ELF-1 (cell line): ENCODE results near the gene COL11A2.
"Not testable (repeated sequence)": the region's sequence is repeated elsewhere in the genome, so short reads cannot be mapped to it uniquely, and the experiment has no call there.

Experiments used
- DNase-seq: peaks from one replicate; pipeline ENCODE4 v3.0.0-alpha.2; 2016; ENCODE audit warnings: low read depth, low spot score

COL11A2 gene

DNA sequence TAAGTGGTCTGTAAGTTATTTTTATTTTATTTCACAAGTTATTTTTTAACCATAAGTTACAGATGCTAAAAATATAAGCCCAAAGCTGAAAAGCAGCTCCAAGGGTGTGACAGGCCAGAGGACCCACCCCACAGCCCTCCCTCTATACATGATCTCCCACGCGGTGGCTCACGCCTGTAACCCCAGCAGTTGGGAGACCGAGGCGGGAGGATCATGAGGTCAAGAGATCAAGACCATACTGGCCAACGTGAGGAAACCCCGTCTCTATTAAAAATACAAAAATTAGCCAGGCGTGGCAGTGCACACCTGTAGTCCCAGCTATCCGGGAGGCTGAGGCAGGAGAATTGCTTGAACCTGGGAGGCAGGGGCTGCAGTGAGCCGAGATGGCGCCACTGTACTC lies 32.2 kb downstream of the COL11A2 start:
- no peak for DNase-seq

DNA sequence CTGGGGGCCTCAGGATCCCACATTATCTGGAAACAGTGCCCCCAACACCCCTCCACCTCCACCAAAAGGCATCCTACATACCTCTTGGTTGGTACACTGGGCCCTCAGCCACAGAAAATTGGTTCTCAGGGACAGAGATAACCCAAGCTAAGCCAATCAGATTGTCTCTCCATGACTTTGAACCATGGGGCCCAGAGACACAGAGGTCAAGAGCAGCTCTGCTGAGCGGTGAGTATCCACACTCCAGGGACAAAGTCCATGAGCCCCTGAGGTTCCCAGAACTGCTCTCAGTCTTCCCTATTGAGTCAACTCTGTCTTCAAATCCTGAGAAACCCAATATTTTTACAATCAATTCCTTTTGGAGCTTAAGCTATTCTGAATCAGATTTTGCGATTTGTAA lies 35.3 kb downstream of the COL11A2 start:
- no peak for DNase-seq

DNA sequence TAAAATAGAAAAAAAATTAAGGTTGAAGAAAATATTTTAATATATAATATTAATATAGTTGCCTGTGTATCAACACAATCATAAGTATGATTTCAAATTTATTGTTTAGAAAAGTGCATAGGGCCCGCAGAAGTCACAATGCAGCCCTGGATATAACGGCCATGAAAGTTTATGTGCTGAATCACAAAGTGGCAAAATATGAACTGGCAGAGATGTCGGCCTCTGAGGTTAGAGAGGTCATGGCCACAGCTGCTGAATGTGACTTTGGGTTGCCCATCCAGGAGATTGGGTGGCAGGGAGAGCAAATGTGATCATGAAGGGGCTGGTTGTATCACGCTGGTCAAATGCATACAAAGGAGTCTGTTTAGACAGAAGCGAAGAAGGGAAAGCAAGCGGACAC lies 35.7 kb downstream of the COL11A2 start:
- DNase-seq: no peak

DNA sequence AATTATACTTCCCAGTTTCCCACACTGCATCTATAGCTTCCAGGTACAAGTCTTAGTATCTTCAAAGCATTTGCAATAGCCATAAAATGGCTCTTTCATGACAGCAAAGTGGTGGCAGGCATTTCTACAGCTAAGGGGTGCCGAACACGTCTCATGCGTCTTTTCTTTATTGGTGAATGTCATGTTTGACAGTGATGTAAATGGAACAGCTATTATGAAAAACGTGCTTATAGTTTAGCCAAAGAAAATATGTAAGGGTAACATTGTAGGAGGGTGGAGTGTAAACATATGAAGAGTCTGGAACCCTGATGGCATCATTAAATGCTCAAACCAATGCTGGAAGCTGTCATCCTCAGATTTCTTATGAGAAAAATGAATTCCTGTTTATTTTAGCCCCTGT lies 37.9 kb downstream of the COL11A2 start:
- no peak for DNase-seq

DNA sequence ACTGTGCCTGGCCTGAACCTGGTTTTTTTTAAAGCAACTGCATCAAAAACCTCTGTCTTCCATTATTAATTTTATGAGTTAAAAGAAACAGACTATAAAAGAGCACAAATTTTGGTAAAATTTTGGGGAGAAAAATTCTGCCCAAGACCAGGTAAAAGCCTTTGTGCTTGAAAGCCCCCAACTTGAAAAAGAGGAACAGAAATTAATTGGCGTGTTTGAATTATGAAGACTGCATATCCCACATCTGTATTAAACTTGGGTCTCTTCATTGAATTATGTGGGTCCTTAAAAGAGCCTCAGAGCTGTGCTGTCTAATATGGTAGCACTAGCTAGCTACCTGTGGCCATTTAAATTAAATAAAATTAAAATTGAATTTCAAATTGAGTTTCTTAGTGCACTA lies 41.2 kb downstream of the COL11A2 start:
- no peak for DNase-seq

DNA sequence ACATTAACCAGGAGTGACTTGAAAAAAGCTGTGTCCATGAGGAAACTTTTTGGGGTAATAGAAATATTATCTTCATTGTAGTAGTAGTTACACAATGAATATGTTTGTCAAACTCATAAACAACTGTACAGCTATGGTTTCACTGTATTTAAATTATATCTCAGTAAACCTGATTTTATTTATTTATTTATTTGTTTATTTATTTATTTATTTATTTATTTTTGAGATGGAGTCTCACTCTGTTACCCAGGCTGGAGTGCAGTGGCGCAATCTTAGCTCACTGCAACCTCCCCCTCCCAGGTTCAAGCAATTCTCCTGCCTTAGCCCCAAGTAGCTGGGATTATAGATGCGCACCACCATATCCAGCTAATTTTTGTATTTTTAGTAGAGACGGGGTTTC lies 41.7 kb downstream of the COL11A2 start:
- not testable (repeated sequence) for DNase-seq

DNA sequence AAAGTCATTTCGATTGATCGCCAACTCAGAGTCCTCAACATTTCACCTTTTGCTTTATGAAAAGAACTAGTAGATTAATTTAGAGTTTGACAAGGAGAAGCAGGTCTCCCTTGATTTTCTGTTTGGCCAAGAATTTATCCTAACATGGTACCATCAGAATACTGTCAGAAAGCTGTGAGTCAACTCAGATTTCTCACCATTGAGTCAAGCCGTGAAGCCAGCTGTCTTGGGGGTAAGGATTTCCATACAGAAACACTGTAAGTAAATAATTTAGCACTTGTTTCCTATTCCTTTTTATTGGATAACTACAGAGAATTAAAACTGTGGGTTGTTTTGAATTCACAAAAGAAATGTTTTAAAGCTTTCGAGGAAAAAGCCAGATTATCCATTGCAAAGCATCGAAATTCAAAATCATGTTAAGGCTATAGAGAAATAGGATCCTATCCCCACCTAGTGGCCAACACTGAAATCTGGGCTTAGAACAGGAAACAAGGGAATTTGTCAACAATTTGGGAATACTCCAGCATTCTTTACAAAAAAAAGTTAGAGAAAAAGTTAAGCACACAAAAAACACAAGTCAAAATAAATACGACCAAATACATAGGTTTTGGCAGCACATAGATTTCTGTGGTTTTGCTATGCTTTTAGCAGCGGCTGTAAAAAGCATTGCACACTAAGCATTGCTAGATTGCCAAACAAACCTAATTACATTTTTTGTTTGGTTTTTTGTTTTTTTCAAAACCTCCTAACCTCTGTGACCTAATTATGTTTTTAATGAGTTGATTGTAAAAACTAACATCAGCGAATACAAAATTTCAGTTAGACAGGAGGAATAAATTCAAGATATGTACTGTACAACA lies 44.2 kb downstream of the COL11A2 start:
- DNase-seq: no peak

DNA sequence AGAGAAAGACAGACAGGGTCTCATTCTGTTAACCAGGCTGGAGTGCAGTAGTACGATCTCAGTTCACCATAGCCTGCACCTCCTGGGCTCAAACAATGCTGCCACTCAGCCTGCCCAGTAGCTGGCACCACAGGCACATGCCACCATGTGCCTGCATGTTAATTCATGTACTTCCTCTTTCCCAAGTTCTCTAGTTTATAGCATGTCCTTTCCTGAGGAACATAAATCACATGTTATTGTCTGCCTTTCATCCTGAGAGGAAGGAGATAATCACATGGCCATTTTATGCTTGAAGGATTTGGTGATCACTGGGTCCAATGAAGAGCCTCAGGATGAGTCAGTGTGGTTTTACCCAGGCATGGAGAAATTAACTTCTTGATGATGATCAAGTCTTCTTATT lies 47.9 kb downstream of the COL11A2 start:
- DNase-seq: no peak

DNA sequence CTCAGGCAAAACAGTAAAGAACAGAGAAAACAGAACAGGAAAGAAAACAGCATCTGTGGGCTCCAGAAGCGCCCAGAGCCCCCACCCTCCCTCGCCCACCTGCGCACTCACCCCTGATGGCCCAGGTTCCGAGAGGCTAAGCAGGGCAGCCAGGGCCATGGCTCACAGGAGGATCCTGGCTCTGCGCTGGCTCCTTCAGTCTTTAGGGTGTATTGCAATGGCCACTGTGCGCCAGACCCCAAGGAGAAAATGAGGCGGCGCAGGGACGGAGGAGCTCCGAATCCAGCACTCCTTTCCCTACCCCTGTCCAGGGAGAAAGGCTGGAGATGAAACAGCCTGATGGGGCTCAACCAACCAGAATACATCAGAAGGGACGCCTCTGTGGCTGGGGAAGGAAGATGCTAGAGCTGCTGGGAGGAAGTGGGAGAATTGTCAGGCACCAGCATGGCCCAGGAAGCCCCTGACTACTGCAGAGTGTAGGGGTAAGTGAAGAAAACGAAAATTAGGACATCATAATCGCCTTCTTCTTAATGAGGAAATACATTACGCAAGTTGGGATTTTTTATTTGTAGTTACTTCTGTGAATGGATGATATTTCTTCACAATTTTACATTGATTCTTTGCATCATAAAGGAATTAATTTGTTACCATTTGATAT lies 49.0 kb downstream of the COL11A2 start:
- DNase-seq: no peak

DNA sequence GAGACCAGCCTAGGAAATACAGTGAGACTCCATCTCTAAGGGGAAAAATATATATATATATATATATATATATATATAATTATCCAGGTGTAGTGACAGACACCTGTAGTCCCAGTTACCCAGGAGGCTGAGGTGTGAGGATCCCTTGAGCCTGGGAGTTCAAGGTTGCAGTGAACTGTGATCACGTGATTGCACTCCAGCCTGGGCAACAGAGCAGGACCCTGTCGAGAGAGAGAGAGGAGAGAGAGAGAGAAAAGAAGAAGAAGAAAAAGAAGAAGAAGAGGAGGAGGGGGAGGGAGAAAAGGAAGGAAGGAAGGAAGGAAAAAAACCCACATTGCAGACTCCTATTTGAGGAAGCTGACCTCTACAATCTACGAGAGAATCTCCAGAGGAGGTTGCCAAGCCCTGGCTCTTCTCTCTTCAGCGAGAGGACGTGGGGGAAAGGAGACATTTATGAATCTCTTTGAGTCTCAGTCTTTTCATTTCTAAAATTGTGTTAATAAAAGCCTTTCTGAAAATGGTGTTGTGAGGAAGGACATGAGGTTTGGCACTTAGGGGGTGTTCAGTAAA lies 49.7 kb downstream of the COL11A2 start:
- DNase-seq: no peak

DNA sequence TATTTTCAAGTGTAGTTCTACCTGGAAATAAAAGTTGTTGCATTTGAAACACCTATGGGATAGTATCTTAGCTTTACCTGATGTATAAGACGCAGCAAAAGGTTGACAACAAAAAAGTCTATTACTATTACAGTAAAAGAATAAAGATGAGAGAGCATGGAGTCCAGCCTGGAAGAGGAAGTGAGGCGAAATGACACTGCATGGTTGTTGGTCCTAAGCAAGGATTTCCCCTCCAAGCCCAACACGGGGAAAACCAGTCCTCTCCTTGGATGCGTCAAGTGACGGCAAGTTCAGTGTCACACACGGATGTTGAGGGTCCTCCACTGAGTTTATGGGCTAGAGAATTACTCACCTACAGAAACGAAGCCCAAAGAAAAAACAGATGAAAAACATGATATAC lies 51.7 kb downstream of the COL11A2 start:
- no peak for DNase-seq

DNA sequence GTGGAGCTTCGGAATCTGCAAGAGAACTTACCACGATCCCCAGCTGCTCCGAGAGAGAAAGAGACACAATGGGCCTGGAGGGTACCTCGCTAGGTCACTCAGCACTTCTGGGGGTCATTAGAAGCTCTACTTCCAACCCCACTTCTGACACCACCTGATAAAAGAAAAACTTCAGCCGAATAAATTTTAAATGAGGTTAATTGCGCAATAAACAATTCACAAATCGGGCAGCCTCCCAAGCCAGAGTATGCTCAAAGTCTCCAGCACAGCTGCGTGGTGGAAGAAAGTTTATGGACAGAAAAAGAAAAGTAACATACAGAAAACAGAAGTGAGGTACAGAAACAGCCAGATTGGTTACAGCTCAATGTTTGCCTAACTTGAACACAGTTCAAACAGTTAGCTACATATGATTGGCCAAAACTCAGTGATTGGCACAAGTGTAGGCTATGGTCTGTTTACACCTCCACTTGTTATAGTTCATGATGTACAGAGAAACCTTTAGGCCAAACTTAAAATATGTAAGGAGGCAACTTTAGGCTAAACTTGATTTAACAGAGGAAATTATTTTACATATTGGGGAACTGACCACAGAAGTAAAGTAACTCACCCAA lies 52.6 kb downstream of the COL11A2 start:
- no peak for DNase-seq

DNA sequence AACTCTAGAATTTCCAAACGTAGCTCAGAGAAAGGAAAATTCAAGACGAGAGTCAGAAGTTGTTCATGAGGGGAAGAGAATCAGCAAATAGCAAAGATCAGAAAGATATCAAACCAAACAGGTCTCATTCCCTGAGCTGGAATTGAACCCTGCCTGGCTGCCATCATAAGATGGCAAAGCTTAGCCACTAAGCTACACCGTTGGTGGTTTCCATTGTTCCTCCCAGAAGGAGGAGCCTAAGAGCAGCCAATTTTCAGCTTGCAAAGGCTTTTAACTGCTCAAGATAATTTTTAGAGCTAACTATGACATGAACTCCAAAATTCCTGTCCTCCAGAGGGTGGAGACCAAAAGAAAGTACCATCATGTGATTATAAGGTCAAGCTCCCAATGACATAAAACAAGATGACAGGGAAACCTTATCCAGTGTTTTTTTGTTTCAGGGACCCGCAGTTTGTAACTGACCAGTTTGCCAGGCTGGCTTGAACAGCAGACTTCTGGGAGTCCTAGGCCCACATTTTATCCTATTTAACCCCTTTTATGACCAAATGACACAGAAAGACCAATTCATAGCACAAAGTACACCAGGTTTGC lies 55.9 kb downstream of the COL11A2 start:
- no peak for DNase-seq

DNA sequence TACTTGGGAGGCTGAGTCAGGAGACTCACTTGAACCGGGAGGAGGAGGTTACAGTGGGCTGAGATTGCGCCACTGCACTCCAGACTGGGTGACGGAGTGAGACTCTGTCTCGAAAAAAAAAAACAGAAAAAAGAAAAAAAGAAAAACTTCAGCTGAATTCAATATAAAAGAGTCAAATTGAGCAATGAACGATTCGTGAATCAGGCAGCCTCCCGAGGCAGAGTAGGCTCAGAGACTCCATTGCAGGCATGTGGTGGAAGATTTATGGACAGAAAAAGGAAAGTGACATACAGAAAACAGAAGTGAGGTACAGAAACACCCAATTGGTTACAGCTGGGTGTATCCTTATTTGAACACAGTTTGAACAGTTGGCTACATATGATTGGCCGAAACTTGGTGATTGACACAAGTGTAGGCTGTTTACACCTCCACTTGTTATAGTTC lies 60.2 kb downstream of the COL11A2 start:
- DNase-seq: no peak

DNA sequence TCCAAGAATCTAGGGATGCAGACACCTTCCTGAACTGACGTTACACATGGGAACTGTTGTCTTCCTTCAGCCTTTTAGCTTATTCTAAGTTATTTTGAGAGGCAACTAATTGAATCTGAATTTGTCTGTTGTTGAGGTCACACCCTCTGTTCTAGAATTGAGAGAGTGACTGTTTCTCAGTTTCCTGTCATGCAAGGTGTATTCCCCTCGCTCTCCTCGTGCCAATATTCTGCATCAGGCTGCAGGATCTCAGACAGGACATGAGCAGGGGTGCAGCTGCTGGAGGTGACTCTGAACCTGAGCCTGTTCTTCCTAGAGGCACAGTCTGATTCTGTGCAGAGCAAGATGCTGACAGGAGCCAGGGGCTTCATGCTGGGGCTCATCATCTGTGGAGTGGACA lies 63.9 kb downstream of the COL11A2 start:
- DNase-seq: no peak

DNA sequence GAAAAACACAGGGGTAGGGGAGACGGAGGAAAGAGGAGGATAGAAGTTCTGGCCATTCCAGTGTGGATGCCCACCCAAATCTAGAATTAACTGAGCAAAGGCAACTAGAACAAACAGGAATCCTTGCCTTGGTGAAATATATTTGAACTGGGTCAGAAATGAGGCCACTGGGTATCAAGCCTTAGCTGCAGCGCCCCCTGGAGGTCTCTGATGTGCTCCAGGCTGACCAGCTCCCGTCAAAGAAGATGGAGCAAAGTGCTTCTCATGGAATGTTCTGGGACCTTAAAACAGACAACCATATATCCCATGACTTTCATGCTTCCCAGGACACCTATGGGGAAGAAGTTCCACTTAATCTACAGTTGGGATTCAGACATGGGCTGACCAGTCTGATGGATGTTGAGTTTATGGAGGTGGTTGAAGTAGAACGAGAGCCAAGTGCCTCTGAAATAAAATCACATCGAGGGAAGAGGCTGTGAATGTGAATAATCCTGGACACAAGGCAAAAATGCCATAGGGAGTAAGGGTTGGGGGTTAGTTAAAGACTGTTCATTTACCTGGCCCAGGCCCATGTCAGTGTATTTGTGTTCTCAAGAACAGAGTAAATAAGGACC lies 66.1 kb downstream of the COL11A2 start:
- DNase-seq: peak; percentile 42

DNA sequence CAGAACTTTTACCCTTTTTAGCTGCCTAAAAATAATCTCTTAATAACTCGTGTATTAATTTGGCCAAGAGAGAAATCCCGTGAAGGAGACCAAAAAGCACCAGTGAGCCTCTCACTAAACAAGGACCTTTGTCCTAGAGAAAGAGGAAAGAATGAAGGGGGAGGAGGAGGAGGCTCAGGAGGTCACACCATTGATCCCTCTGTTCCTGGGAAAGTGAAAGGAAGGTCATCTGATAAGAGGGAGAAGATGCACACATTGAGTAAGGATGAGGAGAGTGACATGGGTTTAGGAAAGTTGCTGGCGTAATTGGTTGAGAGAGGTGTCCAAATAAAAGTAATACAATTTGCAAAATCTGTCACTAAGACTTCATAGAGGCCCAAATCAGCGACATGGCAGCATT lies 67.3 kb downstream of the COL11A2 start:
- no peak for DNase-seq

DNA sequence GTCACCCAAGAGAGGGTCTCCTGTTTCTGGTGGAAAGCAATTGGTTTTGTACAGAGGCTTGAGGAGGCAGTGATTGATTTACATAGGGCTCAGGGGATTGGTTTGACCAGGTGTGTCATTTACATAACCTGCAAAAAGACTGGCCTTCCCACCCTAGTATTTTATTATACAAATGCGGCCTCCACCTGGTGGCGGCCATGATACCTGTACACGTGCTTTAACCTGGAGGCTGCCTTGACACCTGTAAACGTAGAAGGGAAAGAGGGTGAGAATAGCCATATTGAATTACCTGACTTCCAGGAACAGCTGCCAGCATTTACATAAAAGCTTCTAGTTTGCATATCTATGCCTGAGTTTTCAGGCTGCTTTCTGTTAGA lies 67.8 kb downstream of the COL11A2 start:
- no peak for DNase-seq

DNA sequence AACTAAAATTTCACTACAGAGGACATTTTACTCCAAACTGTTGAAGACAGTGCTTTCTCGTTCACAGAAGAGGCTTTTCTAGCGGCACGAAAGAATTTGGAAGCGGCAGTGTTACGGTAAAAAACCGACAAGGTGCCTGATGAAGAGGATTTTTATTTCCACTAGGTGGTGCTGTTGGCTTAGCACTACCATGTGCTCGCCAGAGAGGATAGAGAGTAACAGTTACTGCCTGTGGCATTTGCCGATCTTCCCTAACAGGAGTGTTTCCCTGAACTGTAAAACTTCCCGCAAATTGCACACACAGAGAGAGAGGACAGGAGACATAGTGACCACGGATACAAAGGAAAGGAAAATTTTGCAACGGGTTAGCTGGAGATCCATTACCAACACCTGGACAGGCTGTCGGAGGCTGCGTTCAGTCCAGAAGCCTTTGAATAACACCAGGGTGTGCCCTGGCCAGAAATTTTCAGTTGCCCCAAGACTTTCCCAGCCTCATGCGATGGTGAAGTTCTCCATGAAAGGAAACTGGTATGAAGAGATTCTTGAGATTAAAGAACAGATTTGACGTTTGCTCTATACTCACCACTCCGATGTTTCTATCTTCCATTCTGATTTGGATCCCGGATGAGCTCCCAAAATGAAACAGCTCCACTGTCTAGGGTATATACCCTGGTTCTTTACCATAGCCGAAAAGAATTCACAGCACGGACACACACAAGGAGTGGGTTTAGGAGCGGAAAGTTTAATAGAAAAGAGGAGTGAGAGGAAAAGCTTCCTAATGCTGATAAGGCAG lies 68.3 kb downstream of the COL11A2 start:
- DNase-seq: peak; percentile 69

DNA sequence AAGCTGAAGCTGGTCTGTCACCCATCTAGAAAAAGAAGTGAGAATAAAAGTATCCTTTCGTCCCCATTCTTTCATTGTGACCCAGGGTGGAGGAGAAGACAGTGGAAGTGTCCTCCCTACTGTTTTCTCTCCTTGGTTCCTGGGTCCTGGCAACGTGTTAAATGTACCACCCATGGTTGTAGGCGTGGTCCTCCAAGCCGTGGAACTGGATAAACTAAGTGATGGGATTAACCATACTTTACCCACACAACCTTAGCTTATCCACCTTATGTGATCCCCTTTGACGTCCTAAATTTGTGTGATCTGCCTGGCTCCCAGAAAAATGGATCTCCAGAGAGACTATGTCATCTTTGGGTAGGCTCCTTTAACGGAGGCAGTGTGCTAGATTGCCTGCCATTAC lies 69.1 kb downstream of the COL11A2 start:
- no peak for DNase-seq

DNA sequence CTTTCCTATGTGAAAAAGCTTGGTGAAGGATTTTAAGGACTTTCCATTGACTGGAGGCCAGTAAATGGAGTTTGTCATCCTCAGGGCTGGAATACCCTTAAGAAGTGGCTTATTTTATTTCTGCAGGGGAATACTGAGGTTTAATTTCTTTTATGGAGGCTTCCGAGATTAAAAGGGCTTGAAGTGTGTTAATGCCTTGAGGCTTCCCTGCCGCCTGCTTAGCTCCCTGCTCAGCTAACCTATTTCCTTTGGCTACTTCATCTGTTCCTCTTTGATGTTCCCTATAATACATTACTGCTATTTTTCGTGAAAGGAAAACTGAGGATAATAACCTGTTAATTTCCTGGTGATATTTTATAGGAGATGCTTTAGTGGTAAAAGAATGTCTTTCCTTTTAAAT lies 72.3 kb downstream of the COL11A2 start:
- DNase-seq: no peak
